ENCODE measurements around the gene DHH.

The DHH gene

GRCh38 chr12:49108958-49109404 is 14.4 kb upstream of the DHH start:
- DNase-seq, result no peak

- no peak for DNase-seq
These were observed 11.0 kb upstream of the DHH start for GRCh38 chr12:49105504-49106084.

GRCh38 chr12:49104822-49105221 is 10.2 kb upstream of the DHH start:
- no peak for DNase-seq

DNA sequence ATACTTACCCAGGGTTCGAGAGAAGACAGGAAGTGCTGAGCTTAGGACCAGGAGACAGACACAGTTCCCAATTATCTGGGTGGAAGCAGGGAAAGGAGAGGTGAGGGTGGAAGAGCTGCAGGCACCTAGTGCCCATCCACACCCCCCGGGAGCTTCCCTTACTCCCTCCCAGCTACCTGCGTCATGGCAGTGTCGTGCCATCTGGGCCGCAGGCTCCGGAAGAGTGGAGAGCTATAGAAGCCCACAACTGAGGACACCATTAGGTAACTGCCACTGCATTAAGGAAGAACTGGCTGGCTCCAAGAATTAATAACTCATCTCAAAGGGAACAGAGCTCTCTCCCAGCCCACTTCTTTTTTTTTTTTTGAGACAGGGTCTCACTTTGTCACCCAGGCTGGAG is 5.8 kb upstream of the DHH start:
- no peak for DNase-seq

- no peak for DNase-seq
These were observed 4.1 kb upstream of the DHH start for GRCh38 chr12:49098703-49099102.

GRCh38 chr12:49098035-49098451 is 3.4 kb upstream of the DHH start:
- DNase-seq, result peak; percentile 15

GRCh38 chr12:49097381-49097780 is 2.8 kb upstream of the DHH start:
- DNase-seq, result no peak

DNA sequence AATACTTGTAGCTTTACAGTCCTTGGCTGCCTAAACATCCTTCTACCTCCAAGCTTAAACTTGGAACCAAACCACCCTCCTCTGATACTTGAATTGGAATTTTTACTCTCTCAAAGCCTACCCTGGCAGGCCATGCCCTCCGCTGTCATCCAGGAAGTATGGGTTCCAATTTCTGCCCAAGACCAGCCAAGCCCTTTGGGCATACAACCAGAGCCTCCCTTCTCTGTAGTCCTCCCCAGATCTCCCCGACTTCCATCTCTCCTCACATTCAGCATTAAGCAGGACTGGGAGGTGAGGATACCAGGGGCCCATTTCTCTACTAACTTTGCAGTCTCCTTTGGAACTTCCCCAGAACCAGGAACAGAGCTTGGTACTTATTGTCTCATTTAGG is 369 bp upstream of the DHH start:
- no peak for DNase-seq

DNA sequence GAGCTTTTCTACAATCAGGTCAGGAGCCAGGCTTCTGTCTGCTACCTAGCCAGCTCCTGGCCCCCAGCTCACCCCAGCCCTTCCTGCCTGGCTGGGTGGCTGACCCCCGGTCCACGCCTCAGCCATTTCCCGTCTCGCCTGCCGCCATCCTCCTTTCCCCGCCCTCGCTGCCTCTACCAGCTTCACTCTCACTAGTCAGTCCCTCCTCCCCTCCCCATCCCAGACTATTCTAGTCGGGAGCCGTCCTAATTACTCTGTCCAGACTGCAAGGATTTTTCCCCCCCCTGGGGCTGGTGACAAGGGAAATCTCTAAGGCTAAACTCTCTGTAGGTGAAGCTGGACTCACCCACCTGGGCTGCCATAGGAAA is 825 bp downstream of the DHH start:
- no peak for DNase-seq

GRCh38 chr12:49092816-49093406 is 1.7 kb downstream of the DHH start:
- no peak for DNase-seq

GRCh38 chr12:49092086-49092815 is 2.4 kb downstream of the DHH start:
- peak; percentile 48 for DNase-seq

GRCh38 chr12:49091836-49092085 is 2.8 kb downstream of the DHH start:
- no peak for DNase-seq

DNA sequence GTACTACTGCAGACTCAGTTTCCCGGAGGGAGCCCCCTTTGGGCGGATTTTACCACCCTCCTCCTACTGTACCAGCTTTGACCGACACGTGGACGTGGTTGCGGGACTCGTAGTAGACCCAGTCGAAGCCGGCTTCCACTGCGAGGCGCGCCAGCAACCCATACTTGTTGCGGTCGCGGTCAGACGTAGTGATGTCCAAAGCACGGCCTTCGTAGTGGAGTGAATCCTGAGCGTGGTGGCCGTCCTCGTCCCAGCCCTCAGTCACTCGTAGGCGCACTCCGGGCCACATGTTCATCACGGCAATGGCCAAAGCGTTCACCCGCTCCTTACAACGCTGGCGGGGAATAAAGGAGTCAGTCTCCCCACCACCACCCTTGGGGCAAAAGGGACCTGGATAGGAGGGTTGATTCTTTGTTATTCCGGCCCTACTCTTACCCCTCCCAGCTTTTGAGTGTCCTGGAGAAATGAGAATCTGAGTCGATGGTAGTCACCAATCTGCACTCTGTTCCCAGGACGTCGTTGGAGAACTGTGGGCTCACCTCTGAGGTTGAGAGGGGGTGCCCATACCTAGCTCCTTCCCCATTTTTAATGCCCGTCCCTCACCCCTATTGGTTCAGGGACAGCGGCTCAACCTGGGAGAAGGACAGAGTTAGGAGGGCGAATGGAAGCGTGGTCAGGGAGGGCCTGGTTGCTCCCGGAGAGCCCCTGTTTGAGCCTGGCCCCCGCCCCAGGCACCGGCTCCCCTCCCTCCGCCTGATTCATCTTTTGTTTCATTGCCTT is 3.4 kb downstream of the DHH start:
- no peak for DNase-seq

DNA sequence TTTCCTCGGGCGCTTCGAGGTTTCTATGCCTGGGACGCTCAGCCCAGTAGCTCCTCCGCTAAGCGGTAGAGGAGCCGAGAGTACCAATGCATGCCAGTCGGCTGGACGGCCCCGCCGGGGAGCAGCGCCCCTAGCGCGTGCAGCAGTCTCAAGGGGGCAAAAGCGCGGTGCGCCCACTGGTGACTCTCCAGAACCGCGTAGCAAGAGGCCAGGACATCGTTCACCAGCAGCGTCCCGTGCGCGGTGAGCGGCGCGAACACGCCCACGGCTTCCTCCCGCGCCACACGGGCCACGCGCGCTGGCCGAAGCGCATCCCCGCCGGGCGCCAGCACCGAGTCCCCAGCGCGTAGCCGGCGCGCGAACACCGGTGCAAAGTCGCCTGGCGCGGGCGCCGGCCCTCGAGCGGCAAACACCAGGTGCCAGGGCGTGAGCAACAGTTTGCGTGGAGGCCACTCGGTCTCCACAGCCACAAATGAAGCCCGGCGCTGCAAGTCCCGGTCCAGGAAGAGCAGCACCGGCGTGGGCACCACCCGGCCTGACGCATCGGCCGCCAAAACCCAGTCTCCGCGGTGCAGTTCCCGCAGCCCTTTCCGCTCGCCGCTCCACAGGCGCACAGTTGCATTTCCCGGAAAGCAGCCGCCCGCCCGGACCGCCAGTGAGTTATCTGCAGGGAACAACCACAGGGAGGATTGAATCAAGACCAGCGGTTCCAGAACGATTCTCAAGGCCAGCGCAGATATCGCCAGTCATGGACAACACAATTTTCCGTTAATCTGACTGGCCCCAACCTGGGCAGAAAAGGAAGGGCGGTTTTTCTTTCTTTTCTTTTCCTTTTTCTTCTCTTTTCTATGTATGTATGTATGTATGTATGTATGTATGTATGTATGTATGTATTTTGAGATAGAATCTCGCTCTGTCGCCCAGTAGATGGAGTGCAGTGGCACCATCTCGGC is 4.5 kb downstream of the DHH start:
- no peak for DNase-seq

DNA sequence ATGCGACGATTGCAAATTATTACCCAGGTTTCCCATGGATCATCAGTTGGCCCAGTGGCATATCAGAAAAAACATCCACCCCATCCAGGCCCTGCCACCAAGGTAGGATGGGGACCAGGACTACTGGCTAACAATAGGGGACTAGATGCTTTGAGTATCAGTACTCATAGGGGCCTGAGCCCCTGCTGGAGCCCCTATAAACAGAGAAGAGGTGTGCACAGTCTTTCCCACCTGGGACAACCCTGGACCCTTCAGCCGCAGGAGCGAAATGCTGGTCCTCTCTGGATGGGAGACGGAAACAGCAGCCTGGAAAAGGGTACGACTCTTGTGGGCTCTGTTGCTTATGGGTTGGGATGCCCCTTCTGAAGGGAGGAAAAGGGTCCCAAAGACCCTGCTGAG is 5.7 kb downstream of the DHH start:
- no peak for DNase-seq

DNA sequence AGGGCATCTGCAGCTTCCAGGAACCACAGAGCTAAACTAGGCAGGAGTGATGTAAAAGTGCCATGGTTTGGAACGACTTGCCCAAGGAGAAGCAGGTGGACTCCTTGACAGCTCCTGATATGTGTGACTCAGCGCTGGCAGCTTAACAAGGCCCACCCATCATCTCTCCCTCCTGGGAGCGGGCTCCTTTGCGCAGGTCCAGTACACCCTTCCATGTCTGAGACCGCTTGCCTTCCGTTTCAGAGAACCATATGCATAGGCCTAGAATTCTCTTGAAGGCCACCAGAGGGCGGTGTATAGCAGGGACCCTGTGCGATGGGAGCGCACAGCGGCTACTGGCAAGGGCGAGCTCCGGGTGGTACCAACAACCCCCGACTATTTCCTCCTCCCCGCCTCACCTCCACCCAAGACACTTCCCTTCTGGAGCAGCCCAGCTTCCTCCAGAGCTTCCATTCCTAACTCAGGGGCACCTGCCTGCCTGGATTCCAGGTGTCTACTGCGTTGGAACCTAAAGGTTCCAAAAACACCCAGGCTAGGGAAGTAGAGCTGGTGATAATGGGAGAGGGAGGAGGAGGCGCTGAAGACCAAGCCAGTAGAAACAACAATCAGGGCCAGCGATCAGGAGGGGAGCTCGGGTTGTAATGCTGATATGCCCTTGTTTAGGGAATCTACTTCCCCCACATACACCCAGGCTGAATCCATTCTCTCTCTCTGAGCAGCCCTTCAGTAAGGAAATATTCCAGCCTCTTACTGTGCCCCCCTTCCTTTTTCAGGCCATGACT is 6.3 kb downstream of the DHH start:
- peak; percentile 98 for DNase-seq

DNA sequence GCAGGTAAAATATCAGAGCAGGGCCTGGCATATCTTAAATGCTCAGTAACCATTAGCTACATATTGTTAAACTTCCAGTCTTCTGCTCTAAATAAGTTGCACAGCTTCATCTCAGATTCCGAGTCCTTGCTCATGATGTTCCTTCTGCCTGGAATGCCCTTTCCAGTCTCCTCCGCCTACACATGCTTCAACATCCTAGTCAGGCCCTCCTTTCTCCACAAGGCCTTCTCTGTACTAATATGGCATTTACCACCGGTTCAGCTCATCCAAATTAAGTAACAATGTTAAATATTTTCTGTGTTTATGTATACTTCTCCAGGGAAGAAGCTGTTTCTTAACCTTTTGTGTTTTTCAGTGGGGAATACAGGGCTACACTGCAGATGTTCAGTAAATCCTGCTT is 8.5 kb downstream of the DHH start:
- no peak for DNase-seq

GRCh38 chr12:49084438-49084837 is 10.2 kb downstream of the DHH start:
- DNase-seq, result no peak

GRCh38 chr12:49079793-49080192 is 14.8 kb downstream of the DHH start:
- no peak for DNase-seq

DNA sequence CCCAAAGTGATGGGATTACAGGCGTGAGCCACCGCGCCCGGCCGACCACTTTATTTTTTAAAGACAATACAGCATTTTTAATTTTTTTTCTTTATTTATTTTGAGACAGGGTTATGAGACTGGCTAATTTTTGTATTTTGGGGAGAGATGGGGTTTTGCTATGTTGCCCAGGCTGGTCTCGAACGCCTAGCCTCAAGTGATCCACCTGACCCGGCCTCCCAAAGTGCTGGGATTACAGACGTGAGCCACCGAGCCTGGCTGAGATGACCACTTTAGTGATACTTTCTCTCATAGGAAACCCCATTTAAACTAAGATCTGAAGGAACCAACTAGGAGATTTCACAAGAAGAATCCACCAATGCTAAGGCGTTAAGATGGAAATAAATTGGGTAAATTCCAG is 23.6 kb downstream of the DHH start:
- no peak for DNase-seq

DNA sequence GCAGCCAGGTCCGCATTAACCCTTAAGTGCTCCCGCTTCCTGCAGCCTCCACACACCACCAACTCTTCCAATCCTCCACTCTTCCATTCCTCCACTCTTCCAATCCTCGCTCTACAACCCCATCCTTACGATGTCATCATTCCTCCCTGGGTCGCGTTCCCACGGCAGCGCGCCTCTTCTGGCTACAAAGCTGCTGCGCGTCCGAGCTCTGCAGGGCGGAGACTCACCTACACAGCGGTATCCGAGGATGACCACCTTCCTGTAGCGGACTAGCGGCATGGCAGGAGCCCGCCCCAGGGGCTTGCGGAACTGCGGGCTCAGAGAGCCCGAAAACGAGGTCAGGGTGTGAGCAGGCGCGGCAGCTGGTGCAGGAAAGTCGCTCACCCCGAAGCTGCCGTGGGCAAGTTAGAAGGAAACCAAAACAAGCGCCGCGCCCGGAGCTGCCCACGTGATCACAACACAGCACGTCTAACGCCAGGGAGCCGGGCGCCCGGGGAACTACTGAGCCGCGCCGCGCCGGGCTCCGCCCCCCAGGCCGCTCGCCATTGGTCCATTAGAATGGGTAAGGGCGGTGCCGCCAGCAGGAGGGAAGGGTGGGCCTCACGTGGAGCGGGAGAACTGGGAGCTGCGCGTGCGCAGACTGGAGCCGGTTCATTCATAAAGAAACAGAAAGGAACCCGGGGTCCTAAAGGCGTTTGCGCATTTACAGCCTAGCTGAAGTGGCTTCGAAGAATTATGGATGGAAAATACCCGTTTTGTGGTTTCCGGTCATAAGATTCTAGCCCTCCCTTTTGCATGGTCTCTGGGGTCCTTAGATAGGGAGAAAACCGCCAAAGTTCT is 24.9 kb downstream of the DHH start, which contains the start of gene RHEBL1:
TSS of gene RHEBL1 (minus strand) at position 473 of the 840 bp plus-strand sequence. CDS start at position 279, 194 bp downstream.
- peak; percentile 98 for DNase-seq
